Parathyroid adenoma (tissue), 2 donors: ENCODE data around the gene C1orf53.
"Not testable (repeated sequence)": the region's sequence is repeated elsewhere in the genome, so short reads cannot be mapped to it uniquely, and the experiment has no call there.

Experiments used
- H2AFZ ChIP-seq: fragments of 300-600 bp; sonication (generic); one replicate; pipeline ENCODE4 v1.7.0; 2017; ENCODE audit warnings: antibody characterized with exemption, mild to moderate bottlenecking
- H3K27ac ChIP-seq: fragments of 300-600 bp; sonication (generic); one replicate; pipeline ENCODE4 v1.7.0; 2017
- H3K27me3 ChIP-seq: fragments of 300-600 bp; sonication (generic); one replicate; pipeline ENCODE4 v1.7.0; 2017; ENCODE audit warnings: low read length; ENCODE audit not compliant: control insufficient read depth, insufficient read depth
- H3K36me3 ChIP-seq: fragments of 300-600 bp; sonication (generic); one replicate; pipeline ENCODE4 v1.7.0; 2017; ENCODE audit warnings: low read length; ENCODE audit not compliant: control insufficient read depth, insufficient read depth
- H3K4me1 ChIP-seq: fragments of 300-600 bp; sonication (generic); one replicate; pipeline ENCODE4 v1.7.0; 2017; ENCODE audit warnings: control low read depth
- H3K4me2 ChIP-seq: fragments of 300-600 bp; sonication (generic); one replicate; pipeline ENCODE4 v1.7.0; 2017; ENCODE audit warnings: low read length
- H3K4me3 ChIP-seq: fragments of 300-600 bp; sonication (generic); one replicate; pipeline ENCODE4 v1.7.0; 2017; ENCODE audit warnings: low read depth, low read length
- H3K79me2 ChIP-seq: fragments of 300-600 bp; sonication (generic); one replicate; pipeline ENCODE4 v1.7.0; 2017; ENCODE audit warnings: control low read depth
- H3K9ac ChIP-seq: fragments of 300-600 bp; sonication (generic); one replicate; pipeline ENCODE4 v1.7.0; 2017; ENCODE audit warnings: mild to moderate bottlenecking
- H3K9me3 ChIP-seq: fragments of 300-600 bp; sonication (generic); one replicate; pipeline ENCODE4 v1.7.0; 2017; ENCODE audit warnings: low read length; ENCODE audit not compliant: control insufficient read depth
- TF ChIP-seq, protein P1 (sequence below): fragments of 300-600 bp; sonication (generic); IDR thresholded peaks from one replicate; pipeline ENCODE4 v1.7.0; 2017; ENCODE audit warnings: antibody characterized with exemption, mild to moderate bottlenecking
- donor health status: primary hyperparathyroidism.

Gene C1orf53

GRCh38 chr1:197951617-197952175, 49.3 kb downstream of the C1orf53 start:
- H3K36me3 ChIP-seq: no peaks in the 10 kb centered on the region
- no peaks in the 10 kb centered on the region for H3K4me1 ChIP-seq
- TF ChIP-seq, protein P1, sequence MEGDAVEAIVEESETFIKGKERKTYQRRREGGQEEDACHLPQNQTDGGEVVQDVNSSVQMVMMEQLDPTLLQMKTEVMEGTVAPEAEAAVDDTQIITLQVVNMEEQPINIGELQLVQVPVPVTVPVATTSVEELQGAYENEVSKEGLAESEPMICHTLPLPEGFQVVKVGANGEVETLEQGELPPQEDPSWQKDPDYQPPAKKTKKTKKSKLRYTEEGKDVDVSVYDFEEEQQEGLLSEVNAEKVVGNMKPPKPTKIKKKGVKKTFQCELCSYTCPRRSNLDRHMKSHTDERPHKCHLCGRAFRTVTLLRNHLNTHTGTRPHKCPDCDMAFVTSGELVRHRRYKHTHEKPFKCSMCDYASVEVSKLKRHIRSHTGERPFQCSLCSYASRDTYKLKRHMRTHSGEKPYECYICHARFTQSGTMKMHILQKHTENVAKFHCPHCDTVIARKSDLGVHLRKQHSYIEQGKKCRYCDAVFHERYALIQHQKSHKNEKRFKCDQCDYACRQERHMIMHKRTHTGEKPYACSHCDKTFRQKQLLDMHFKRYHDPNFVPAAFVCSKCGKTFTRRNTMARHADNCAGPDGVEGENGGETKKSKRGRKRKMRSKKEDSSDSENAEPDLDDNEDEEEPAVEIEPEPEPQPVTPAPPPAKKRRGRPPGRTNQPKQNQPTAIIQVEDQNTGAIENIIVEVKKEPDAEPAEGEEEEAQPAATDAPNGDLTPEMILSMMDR: no peak

GRCh38 chr1:197953472-197953871, 51.0 kb downstream of the C1orf53 start:
- H3K79me2 ChIP-seq, H3K27ac ChIP-seq, H2AFZ ChIP-seq, H3K4me3 ChIP-seq, H3K27me3 ChIP-seq, H3K4me1 ChIP-seq, H3K9ac ChIP-seq, H3K9me3 ChIP-seq, H3K36me3 ChIP-seq, H3K4me2 ChIP-seq: not testable (repeated sequence)

More at GRCh38 chr1:197951617-197952175, 49.3 kb downstream of the C1orf53 start:
- no peaks in the 10 kb centered on the region for H3K9me3 ChIP-seq
- no peak overlapping the region for H3K4me2 ChIP-seq
- no peak overlapping the region for H3K4me3 ChIP-seq
- H2AFZ ChIP-seq: no peak overlapping the region
- no peaks in the 10 kb centered on the region for H3K27me3 ChIP-seq
- no peaks in the 10 kb centered on the region for H3K79me2 ChIP-seq
- no peak overlapping the region for H3K27ac ChIP-seq
- no peak overlapping the region for H3K9ac ChIP-seq

GRCh38 chr1:197954718-197955418, 52.4 kb downstream of the C1orf53 start:
- Histone ChIP-seq H3K27me3 (no peaks in the 10 kb centered on the region), H2AFZ (no peak overlapping the region), H3K79me2 (no peaks in the 10 kb centered on the region), H3K4me2 (no peak overlapping the region), H3K27ac (no peak overlapping the region), H3K9me3 (no peaks in the 10 kb centered on the region), H3K36me3 (no peaks in the 10 kb centered on the region), H3K4me1 (no peaks in the 10 kb centered on the region), H3K9ac (no peak overlapping the region), H3K4me3 (no peak overlapping the region)
- TF ChIP-seq, protein P1: no peak

DNA sequence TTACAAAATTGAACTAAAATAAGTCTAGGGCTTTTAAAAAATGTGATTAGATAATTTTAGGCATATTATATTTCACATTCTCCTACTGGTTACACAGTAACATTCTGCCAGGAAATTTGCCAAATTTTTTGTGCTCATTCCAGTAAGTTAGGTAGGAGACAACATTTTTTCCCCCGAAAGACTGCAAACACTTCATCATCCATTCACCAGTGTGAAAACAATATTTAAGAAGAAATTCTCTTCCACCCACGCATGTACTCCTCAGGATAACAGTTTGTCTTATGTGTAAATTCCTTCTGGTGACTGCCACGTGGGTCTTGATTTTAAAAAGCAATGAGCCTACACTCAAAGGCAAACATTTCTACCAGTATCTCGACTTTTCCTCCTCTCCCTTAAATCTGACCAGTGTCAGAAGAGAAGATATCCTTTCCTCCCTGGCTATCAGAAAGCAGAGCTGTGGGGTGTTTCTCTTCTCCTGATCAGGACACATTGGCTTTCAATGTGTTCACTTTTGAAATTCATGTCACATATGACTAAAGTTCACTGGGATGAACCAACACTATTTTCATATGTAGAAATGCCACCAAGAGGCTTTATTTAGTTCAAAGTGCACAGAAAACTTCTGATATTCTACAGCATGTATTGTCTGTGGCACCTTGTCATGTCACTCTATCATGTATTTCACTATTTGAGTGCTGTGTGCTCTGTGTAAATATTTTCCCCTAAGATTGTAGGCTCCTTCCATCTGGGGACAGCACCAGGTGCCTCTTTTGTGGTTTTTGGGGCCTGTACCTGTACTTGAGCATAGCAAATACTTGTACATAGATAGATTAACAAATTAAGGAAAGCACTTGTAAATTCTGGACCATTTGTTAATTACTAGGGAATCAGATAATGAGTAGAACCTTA, 53.3 kb downstream of the C1orf53 start:
- H3K27ac ChIP-seq: no peak overlapping the region
- no peak overlapping the region for H3K4me2 ChIP-seq
- no peaks in the 10 kb centered on the region for H3K9me3 ChIP-seq
- no peaks in the 10 kb centered on the region for H3K4me1 ChIP-seq
- TF ChIP-seq, protein P1: no peak
- H3K9ac ChIP-seq: no peak overlapping the region
- no peak overlapping the region for H2AFZ ChIP-seq
- H3K79me2 ChIP-seq: no peaks in the 10 kb centered on the region
- H3K36me3 ChIP-seq: no peaks in the 10 kb centered on the region
- H3K27me3 ChIP-seq: no peaks in the 10 kb centered on the region
- no peak overlapping the region for H3K4me3 ChIP-seq
